ENCODE measurements around the gene OR2C1. TPM values are rescaled to one million over a fixed set of nuclear protein-coding genes. Genes with fewer than 3 reads are reported as not detected.

OR2C1 gene
- total RNA-seq, 3 donors from 2014 or later = 0.22 TPM; not detected in 2

GRCh38 chr16:3349175-3349574, 6.5 kb upstream of the OR2C1 start:
- ATAC-seq (no peak), DNase-seq (no peak)
- intact Hi-C loops (cut with DNase I, micrococcal nuclease) = no loop called here
- TF ChIP-seq, protein P1, sequence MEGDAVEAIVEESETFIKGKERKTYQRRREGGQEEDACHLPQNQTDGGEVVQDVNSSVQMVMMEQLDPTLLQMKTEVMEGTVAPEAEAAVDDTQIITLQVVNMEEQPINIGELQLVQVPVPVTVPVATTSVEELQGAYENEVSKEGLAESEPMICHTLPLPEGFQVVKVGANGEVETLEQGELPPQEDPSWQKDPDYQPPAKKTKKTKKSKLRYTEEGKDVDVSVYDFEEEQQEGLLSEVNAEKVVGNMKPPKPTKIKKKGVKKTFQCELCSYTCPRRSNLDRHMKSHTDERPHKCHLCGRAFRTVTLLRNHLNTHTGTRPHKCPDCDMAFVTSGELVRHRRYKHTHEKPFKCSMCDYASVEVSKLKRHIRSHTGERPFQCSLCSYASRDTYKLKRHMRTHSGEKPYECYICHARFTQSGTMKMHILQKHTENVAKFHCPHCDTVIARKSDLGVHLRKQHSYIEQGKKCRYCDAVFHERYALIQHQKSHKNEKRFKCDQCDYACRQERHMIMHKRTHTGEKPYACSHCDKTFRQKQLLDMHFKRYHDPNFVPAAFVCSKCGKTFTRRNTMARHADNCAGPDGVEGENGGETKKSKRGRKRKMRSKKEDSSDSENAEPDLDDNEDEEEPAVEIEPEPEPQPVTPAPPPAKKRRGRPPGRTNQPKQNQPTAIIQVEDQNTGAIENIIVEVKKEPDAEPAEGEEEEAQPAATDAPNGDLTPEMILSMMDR (IDR thresholded peaks at IDR 0.05) = no peak
- Histone ChIP-seq H3K4me1 (ENCODE audit: low read depth) (no peaks in the 10 kb centered on the region), H3K4me3 (no peak overlapping the region), H3K9me3 (no peaks in the 10 kb centered on the region), H3K36me3 (ENCODE audit: low read depth) (no peaks in the 10 kb centered on the region)

- no peak for ATAC-seq
- H3K9me3 ChIP-seq = no peaks in the 10 kb centered on the region
- no peak overlapping the region for H3K4me3 ChIP-seq
- H3K36me3 ChIP-seq (ENCODE audit: low read depth) = no peaks in the 10 kb centered on the region
- no peaks in the 10 kb centered on the region for H3K4me1 ChIP-seq (ENCODE audit: low read depth)
- intact Hi-C loops (cut with DNase I, micrococcal nuclease) = no loop called here
- DNase-seq = no peak
- TF ChIP-seq, protein P1 (IDR thresholded peaks at IDR 0.05) = no peak
Observed at GRCh38 chr16:3356118-3356517, 429 bp downstream of the OR2C1 start.

- Histone ChIP-seq H3K36me3 (ENCODE audit: low read depth) (no peaks in the 10 kb centered on the region), H3K4me1 (ENCODE audit: low read depth) (no peaks in the 10 kb centered on the region), H3K9me3 (peaks cover 3% of the 10 kb centered on the region), H3K4me3 (no peak overlapping the region)
- TF ChIP-seq, protein P1 (IDR thresholded peaks at IDR 0.05) = no peak
- DNase-seq = no peak
- intact Hi-C loops (cut with DNase I, micrococcal nuclease) = no loop called here
- ATAC-seq = no peak
Observed at GRCh38 chr16:3358871-3359270, 3.2 kb downstream of the OR2C1 start.

DNA sequence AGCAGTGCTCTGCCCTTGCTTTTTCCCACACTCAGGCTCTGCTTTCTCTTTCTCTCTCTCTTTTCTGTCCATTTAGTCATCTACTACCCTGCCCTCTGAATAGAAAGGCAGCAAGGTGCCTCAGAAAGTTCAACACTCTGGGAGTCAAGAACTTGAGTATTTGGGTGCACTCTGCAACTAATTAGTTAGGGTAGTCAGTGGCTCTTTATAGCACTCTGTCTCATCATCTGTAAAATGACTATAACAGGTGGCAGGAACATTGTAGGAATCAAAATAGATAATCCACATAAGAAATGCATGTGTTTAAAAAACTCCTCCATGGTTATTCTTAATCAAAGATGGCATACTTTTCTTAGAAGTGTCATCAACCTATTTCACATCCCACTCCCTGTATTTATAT, 7.2 kb downstream of the OR2C1 start:
- H3K9me3 ChIP-seq = peaks cover 17% of the 10 kb centered on the region
- H3K36me3 ChIP-seq (ENCODE audit: low read depth) = no peaks in the 10 kb centered on the region
- intact Hi-C loops (cut with DNase I, micrococcal nuclease) = no loop called here
- no peaks in the 10 kb centered on the region for H3K4me1 ChIP-seq (ENCODE audit: low read depth)
- no peak for ATAC-seq
- no peak for DNase-seq
- TF ChIP-seq, protein P1 (IDR thresholded peaks at IDR 0.05) = no peak
- no peak overlapping the region for H3K4me3 ChIP-seq

GRCh38 chr16:3363793-3364192, 8.1 kb downstream of the OR2C1 start:
- H3K9me3 ChIP-seq = peaks cover 17% of the 10 kb centered on the region

More at GRCh38 chr16:3363793-3364192, 8.1 kb downstream of the OR2C1 start:
- Histone ChIP-seq H3K4me1 (ENCODE audit: low read depth) (no peaks in the 10 kb centered on the region), H3K4me3 (no peak overlapping the region), H3K36me3 (ENCODE audit: low read depth) (no peaks in the 10 kb centered on the region)
- DNase-seq (no peak), ATAC-seq (no peak)
- intact Hi-C loops (cut with DNase I, micrococcal nuclease) = no loop called here
- TF ChIP-seq, protein P1 (IDR thresholded peaks at IDR 0.05) = no peak
